H9 (cell line): Measurements from ENCODE around the gene KCNA3. TPM values are rescaled to one million over a fixed set of nuclear protein-coding genes. Genes with fewer than 3 reads are reported as not detected.

ENCODE experiments used
- DNase-seq: peaks from one replicate; pipeline ENCODE4 v3.0.0-alpha.2; 2017
- H2AFZ ChIP-seq: one replicate; pipeline ENCODE4 v1.6.1; 2013; ENCODE audit warnings: mild to moderate bottlenecking, low read length, control low read depth, moderate library complexity
- H2AK5ac ChIP-seq: 2 replicates; pipeline ENCODE4 v1.6.1; 2013; ENCODE audit warnings: low read length, control low read depth, mixed read lengths; ENCODE audit not compliant: insufficient read length
- H2BK120ac ChIP-seq: one replicate; pipeline ENCODE4 v1.6.1; 2013; ENCODE audit warnings: low read depth, mild to moderate bottlenecking, low read length, control low read depth, inconsistent platforms; ENCODE audit not compliant: poor library complexity, severe bottlenecking
- H2BK12ac ChIP-seq: 2 replicates; pipeline ENCODE4 v1.6.1; 2013; ENCODE audit warnings: low read length, control low read depth, mixed read lengths, low read depth; ENCODE audit not compliant: insufficient read length
- H2BK15ac ChIP-seq: 2 replicates; pipeline ENCODE4 v1.6.1; 2013; ENCODE audit warnings: low read depth, low read length, control low read depth
- H2BK20ac ChIP-seq: one replicate; pipeline ENCODE4 v1.6.1; 2013; ENCODE audit warnings: low read depth, mild to moderate bottlenecking, low read length, control low read depth, inconsistent platforms; ENCODE audit not compliant: poor library complexity, severe bottlenecking
- H2BK5ac ChIP-seq: 2 replicates; pipeline ENCODE4 v1.6.1; 2013; ENCODE audit warnings: low read length, control low read depth, mixed read lengths; ENCODE audit not compliant: insufficient read length
- H3K14ac ChIP-seq: 2 replicates; pipeline ENCODE4 v1.6.1; 2013; ENCODE audit warnings: low read length, control low read depth; ENCODE audit not compliant: insufficient read depth
- H3K18ac ChIP-seq: 2 replicates; pipeline ENCODE4 v1.6.1; 2013; ENCODE audit warnings: low read depth, mild to moderate bottlenecking, mixed read lengths, low read length, control low read depth; ENCODE audit not compliant: insufficient read length
- H3K23ac ChIP-seq: 2 replicates; pipeline ENCODE4 v1.6.1; 2013; ENCODE audit warnings: low read length, control low read depth, mixed read lengths, low read depth; ENCODE audit not compliant: insufficient read length
- H3K23me2 ChIP-seq: 2 replicates; pipeline ENCODE4 v1.6.1; 2013; ENCODE audit warnings: low read depth, mild to moderate bottlenecking, mixed read lengths, low read length, control low read depth; ENCODE audit not compliant: insufficient read length, poor library complexity, severe bottlenecking
- H3K27ac ChIP-seq: 2 replicates; pipeline ENCODE4 v1.5.1; 2013; ENCODE audit warnings: low read length, control low read depth, mixed read lengths, low read depth; ENCODE audit not compliant: insufficient read length
- H3K27me3 ChIP-seq: 2 replicates; pipeline ENCODE4 v1.6.1; 2013; ENCODE audit warnings: low read length, control low read depth, inconsistent platforms; ENCODE audit not compliant: insufficient read depth
- H3K4ac ChIP-seq: 2 replicates; pipeline ENCODE4 v1.6.1; 2013; ENCODE audit warnings: low read depth, mild to moderate bottlenecking, control low read depth, inconsistent platforms, low read length, moderate library complexity
- H3K4me1 ChIP-seq: 2 replicates; pipeline ENCODE4 v1.6.1; 2013; ENCODE audit warnings: low read length, control low read depth, inconsistent platforms; ENCODE audit not compliant: insufficient read depth
- H3K4me2 ChIP-seq: 2 replicates; pipeline ENCODE4 v1.6.1; 2013; ENCODE audit warnings: low read length, control low read depth, mixed read lengths; ENCODE audit not compliant: insufficient read length, insufficient read depth
- H3K56ac ChIP-seq: 2 replicates; pipeline ENCODE4 v1.6.1; 2013; ENCODE audit warnings: low read depth, mild to moderate bottlenecking, mixed read lengths, low read length, control low read depth; ENCODE audit not compliant: insufficient read length
- H3K79me1 ChIP-seq: 2 replicates; pipeline ENCODE4 v1.6.1; 2013; ENCODE audit warnings: low read depth, mild to moderate bottlenecking, moderate library complexity, low read length, control low read depth, inconsistent platforms; ENCODE audit not compliant: insufficient read depth, poor library complexity, severe bottlenecking
- H3K79me2 ChIP-seq: 2 replicates; pipeline ENCODE4 v1.6.1; 2013; ENCODE audit warnings: low read length, control low read depth, inconsistent platforms; ENCODE audit not compliant: insufficient read depth
- H3K9ac ChIP-seq: 2 replicates; pipeline ENCODE4 v1.6.1; 2013; ENCODE audit warnings: low read length, control low read depth, mixed read lengths; ENCODE audit not compliant: insufficient read length; ENCODE audit errors: extremely low read depth
- H3K9me3 ChIP-seq: one replicate; pipeline ENCODE4 v1.6.1; 2013; ENCODE audit warnings: low read depth, low read length, inconsistent platforms; ENCODE audit not compliant: control insufficient read depth
- H3T11ph ChIP-seq: one replicate; pipeline ENCODE4 v1.6.1; 2013; ENCODE audit warnings: mild to moderate bottlenecking, low read length, control low read depth, inconsistent platforms
- H4K20me1 ChIP-seq: one replicate; pipeline ENCODE4 v1.6.1; 2013; ENCODE audit not compliant: control insufficient read depth, insufficient read length, insufficient read depth
- H4K5ac ChIP-seq: 2 replicates; pipeline ENCODE4 v1.6.1; 2013; ENCODE audit warnings: low read depth, mild to moderate bottlenecking, mixed read lengths, low read length, control low read depth; ENCODE audit not compliant: insufficient read length
- H4K8ac ChIP-seq: replicated peaks from 2 replicates; pipeline ENCODE4 v1.6.1; 2013; ENCODE audit warnings: low read length, control low read depth, mixed read lengths, low read depth; ENCODE audit not compliant: insufficient read length
- H4K91ac ChIP-seq: 2 replicates; pipeline ENCODE4 v1.6.1; 2013; ENCODE audit warnings: low read depth, mild to moderate bottlenecking, moderate library complexity, mixed read lengths, low read length, control low read depth; ENCODE audit not compliant: insufficient read length
- H3K27ac Mint-ChIP-seq, 3 experiments: 2 replicates in 2 of 3; 3 replicates in 1 of 3; pipeline ENCODE4 v1.8.0; 2020 to 2021; ENCODE audit warnings: mixed read lengths in 3 of 3, mild to moderate bottlenecking in 1 of 3, moderate library complexity in 1 of 3
- H3K27me3 Mint-ChIP-seq: 2 replicates; pipeline ENCODE4 v1.8.0; 2021; ENCODE audit warnings: low read depth, mild to moderate bottlenecking, moderate library complexity, mixed read lengths
- H3K36me3 Mint-ChIP-seq, 3 experiments: 2 replicates in 2 of 3; 3 replicates in 1 of 3; pipeline ENCODE4 v1.8.0; 2020 to 2021; ENCODE audit warnings: low read depth in 3 of 3, mixed read lengths in 3 of 3; ENCODE audit not compliant: insufficient read depth in 1 of 3
- H3K4me1 Mint-ChIP-seq, 2 experiments: 2 replicates each; pipeline ENCODE4 v1.8.0; 2020; ENCODE audit warnings: mixed read lengths in 2 of 2
- H3K4me3 Mint-ChIP-seq, 2 experiments: 2 replicates in 1 of 2; 3 replicates in 1 of 2; pipeline ENCODE4 v1.8.0; 2020 to 2021; ENCODE audit warnings: mild to moderate bottlenecking in 2 of 2, mixed read lengths in 2 of 2, moderate library complexity in 1 of 2
- H3K9me3 Mint-ChIP-seq, 2 experiments: 2 replicates in 1 of 2; 3 replicates in 1 of 2; pipeline ENCODE4 v1.8.0; 2020; ENCODE audit warnings: mild to moderate bottlenecking in 2 of 2, mixed read lengths in 2 of 2, moderate library complexity in 1 of 2
- CTCF ChIP-seq: fragments of 200-600 bp; sonication (generic); conservative IDR thresholded peaks from 3 replicates; pipeline ENCODE4 v1.8.0; 2021; ENCODE audit warnings: antibody characterized with exemption, mild to moderate bottlenecking
- WGBS: extraction: QIAGEN DNeasy Blood & Tissue Kit; methylation state at CpG from one replicate; pipeline ENCODE4 v1.1.7; 2013; ENCODE audit warnings: missing lambda C conversion rate, low lambda C conversion rate, mixed read lengths; ENCODE audit not compliant: insufficient read length; ENCODE audit errors: extremely low coverage; 5-methylcytosine and 5-hydroxymethylcytosine counted together
- total RNA-seq: library from RNA; stranded (reverse); gene quantifications from 2 replicates; pipeline ENCODE4 v1.2.1, GENCODE V29; 2021

KCNA3 gene
- total RNA-seq, 1 experiment from 2014 or later = 0.92 TPM

GRCh38 chr1:110714374-110714995 lies 39.7 kb upstream of the KCNA3 start:
- H3K4me3 Mint-ChIP-seq = no peak overlapping the region
- peaks cover 18% of the 10 kb centered on the region for H3K27me3 Mint-ChIP-seq
- Histone ChIP-seq H3K4ac (no peak overlapping the region), H3K23me2 (no peaks in the 10 kb centered on the region), H3K4me1 (no peaks in the 10 kb centered on the region), H3K27ac (no peak overlapping the region), H3K9me3 (no peaks in the 10 kb centered on the region), H3K79me2 (no peaks in the 10 kb centered on the region), H3K23ac (no peak overlapping the region), H2BK120ac (no peak overlapping the region), H3K4me2 (no peak overlapping the region), H3K14ac (no peak overlapping the region), H2AK5ac (no peak overlapping the region), H2BK15ac (no peak overlapping the region), H3K79me1 (no peaks in the 10 kb centered on the region), H2AFZ (no peak overlapping the region), H3K27me3 (no peaks in the 10 kb centered on the region), H3K18ac (no peak overlapping the region), H2BK12ac (no peak overlapping the region), H2BK20ac (no peak overlapping the region), H3T11ph (no peak overlapping the region), H4K5ac (no peak overlapping the region), H2BK5ac (no peak overlapping the region), H4K8ac (no peak overlapping the region), H4K91ac (no peak overlapping the region), H3K9ac (no peak overlapping the region), H3K56ac (no peak overlapping the region), H4K20me1 (no peaks in the 10 kb centered on the region)
- H3K9me3 Mint-ChIP-seq = no peaks in the 10 kb centered on the region
- no peak overlapping the region for H3K27ac Mint-ChIP-seq
- H3K36me3 Mint-ChIP-seq = no peaks in the 10 kb centered on the region; a peak in 1 of 7 replicates
- no CpG with 5 or more reads among the region's 3 CpGs for WGBS
- TF ChIP-seq CTCF = no peak
- DNase-seq = no peak
- peaks cover 6 to 12% of the 10 kb centered on the region in 2 experiments for H3K4me1 Mint-ChIP-seq
